A549 treated with AZD9567 at 1 μM for 4 hours (cell line): ENCODE results near the gene RARRES2. TPM values are rescaled to one million over a fixed set of nuclear protein-coding genes. Genes with fewer than 3 reads are reported as not detected.

Experiments used
- total RNA-seq: library from RNA; stranded (reverse); fragments of 200-300 nt; extraction: Qiagen RNA extraction; gene quantifications from 5 replicates; pipeline ENCODE4 v1.2.3, GENCODE V29; 2022; ENCODE audit not compliant: insufficient read depth

The RARRES2 gene
- total RNA-seq: not detected in 5 replicates

DNA sequence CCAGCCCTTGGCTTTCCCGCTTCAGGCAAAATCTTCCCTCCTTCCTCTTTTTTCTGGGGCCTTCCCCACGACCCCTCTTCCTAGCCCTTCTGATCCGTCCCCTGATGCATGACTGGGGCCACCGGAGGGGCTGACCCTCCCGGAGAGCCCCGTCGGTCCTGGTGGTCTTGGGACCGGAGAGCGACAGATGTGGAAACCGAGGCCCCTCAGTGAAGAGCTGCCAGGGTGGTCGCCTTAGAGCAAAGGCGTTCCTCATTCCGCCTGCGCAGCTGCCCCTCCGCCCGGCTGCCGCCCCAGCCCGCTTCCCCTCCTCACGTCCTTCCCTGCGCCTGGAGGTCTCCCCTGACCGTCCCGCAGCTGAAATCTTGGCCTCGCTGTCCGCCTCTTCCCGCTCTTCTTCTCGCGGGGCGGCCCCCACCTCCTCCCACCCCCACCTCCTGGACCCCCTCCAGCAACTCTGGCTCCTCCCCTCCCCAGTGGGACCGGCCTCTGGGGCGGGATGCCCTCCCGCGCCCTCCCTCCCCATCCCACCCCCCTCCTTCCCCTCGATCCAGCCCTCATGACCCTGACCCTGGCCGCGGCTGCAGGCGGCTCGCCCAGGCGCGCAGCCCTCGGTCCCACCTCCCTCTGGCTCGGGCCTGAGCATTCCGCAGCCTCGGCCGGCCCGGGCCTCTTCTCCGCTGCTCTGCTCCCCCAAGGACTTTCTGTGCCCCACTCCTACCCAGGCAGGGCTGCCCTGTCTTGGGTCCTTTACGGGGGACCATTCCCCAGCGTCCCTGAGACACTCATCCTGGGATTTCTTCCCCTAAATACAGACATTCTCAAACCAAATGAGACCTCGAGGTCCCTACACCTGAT lies at the start of gene RARRES2:
RARRES2 (minus strand) TSS at position 367 of the 858 bp plus-strand sequence. CDS start 1,020 bp downstream, outside the sequence.

DNA sequence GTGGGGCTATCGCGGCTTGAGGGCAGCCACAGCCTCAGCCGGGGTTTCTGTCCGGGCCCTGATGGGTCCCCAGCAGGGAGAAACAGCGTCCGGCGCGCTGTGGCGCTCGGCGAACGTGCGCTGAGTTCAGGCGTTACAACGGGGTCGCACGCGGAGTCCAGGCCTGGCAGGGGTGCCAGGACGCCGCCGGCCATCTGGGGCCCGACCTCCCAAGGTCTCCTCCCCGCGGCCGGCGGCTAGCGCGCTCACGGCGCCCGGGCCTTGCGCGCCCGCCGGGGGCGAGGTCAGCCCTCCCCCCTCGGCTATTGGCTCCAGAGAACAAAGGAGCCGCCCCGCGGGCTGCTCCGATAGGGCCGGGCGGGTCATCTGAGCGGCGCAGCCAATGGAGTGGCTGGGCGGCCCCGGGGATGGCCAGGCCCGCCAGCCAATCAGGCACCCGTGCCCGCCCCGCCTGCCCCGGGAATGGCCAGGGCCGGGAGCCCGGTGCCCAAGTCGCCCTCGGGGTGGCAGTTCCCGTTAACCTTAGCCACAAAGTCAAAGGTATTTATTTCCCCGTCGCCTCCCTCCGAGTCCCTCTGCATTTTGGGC lies 37.5 kb upstream of the RARRES2 start, which contains the start of gene ZNF775:
ZNF775 (plus strand) TSS at position 478 of the 588 bp plus-strand sequence. CDS start 9,141 bp downstream, outside the sequence.

DNA sequence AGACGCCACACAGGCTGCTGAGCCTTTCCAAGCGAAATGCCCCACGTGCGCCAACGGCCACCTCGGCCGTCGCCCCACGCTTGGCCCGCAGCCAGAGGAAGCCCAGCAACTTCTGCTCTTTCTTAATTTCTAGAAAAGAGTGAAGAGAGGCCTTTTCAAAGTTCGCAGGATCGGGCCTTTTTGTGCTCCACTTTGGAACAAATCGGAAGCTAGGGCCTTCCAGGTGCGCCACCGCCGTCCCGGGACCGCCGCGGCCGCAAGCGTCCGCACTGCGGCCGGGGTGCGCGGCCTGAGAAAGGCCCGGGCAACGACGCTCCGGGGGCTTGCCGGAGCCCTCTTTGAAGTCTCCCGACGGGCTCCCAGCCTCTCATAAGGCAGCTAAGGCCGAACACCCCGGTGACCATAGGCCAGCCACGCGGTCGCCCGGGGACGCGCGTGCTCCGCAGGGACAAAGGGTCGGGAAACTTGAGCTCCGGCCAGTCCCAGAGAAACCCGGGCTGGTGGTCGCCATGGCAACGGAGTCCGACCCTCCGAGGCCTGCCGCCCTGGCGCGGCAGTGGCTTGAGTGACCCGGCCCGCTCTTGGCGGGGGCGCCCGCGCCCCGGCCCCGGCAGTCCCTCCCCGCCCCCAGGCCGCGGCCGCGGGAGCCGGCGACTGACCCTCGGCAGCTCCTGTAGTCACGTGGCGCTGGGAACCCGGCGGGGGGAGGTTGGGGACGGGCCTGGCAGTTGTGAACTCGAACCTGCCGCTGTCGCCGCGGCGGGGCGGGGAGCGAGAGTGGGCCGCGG lies 26.9 kb upstream of the RARRES2 start, which contains the start of gene REPIN1:
REPIN1 (plus strand) TSS at position 727 of the 788 bp plus-strand sequence. CDS start 890 bp downstream, outside the sequence.

DNA sequence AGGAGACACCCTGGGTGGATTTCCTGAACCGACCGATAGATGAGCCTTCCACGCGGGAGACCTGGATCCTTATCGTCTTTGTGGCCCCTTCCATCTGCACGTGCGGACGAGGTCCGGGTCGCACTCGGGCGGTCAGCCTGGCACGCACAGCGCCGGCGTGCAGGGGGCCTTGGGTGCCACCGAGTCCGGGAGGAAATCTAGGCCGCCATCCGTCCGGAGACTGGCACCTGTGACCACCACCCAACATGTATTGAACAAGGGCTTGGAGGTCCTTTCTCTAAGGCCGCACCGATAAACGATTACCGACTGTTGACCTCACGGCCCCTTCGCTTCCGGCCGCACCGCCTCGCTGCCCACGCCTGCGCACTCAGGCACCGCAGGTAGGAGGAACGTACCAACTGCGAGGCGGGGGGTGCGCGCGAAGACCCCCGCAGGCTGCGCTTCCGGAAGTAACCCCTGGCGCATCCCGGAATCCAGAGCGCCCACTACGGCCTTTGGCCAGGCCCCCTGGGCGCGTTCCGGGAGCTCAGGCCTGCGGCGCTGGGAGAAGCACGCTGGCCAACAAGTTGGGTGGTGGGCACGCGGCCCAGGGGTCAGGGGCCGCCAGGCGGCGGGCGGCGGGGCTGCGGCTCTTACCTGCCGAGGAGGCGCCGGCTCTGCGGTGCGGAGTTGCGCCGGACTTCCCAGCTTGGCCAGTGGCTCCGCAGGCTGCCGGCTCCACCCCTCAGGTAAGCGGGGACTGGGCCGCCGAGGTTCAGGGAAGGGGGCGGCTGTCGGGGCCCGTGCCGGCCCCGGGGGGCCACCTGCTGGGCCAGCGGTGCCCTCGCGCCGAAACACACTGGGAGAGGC lies 18.4 kb downstream of the RARRES2 start, which contains the start of the genes ACTR3C and LRRC61:
ACTR3C (minus strand) TSS at position 713 of the 849 bp plus-strand sequence. CDS start 28,249 bp downstream, outside the sequence.
LRRC61 (plus strand) TSS at position 523 of the 849 bp plus-strand sequence. CDS start 13,507 bp downstream, outside the sequence.

Other genes starting within 250 kb of the RARRES2 start
- 0.09 to 0.20 TPM (median 0.09 TPM) in 3 of 5 replicates, not detected in the others for gene LRRC61, start 18.3 kb downstream of the RARRES2 start, total RNA-seq
- gene ACTR3C, start 18.1 kb downstream of the RARRES2 start, total RNA-seq: 0.22 TPM in 1 of 5 replicates, not detected in the others
- gene REPIN1, start 27.2 kb upstream of the RARRES2 start, total RNA-seq: 47.4 to 82.7 TPM (median 82.3 TPM) in 5 replicates
- gene ZNF775, start 37.7 kb upstream of the RARRES2 start, total RNA-seq: 2.4 to 7.2 TPM (median 5.4 TPM) in 5 replicates
- gene GIMAP8, start 109.0 kb upstream of the RARRES2 start, total RNA-seq: not detected in 5 replicates
- not detected in 5 replicates for gene GIMAP7, start 173.2 kb upstream of the RARRES2 start, total RNA-seq
- not detected in 5 replicates for gene GIMAP4, start 225.8 kb upstream of the RARRES2 start, total RNA-seq